ENCODE measurements around the gene B3GNT2. TPM values are rescaled to one million over a fixed set of nuclear protein-coding genes. Genes with fewer than 3 reads are reported as not detected.
A peak's percentile ranks its signal among the peaks of the same experiment; 100 is the strongest.

Gene B3GNT2
- total and polyA plus RNA-seq, 9 of the 15 experiments (the other 6 are each of a cell fraction or from before 2014, with no cell fraction given), result 6.0 to 38.9 (median 25.0) TPM

DNA sequence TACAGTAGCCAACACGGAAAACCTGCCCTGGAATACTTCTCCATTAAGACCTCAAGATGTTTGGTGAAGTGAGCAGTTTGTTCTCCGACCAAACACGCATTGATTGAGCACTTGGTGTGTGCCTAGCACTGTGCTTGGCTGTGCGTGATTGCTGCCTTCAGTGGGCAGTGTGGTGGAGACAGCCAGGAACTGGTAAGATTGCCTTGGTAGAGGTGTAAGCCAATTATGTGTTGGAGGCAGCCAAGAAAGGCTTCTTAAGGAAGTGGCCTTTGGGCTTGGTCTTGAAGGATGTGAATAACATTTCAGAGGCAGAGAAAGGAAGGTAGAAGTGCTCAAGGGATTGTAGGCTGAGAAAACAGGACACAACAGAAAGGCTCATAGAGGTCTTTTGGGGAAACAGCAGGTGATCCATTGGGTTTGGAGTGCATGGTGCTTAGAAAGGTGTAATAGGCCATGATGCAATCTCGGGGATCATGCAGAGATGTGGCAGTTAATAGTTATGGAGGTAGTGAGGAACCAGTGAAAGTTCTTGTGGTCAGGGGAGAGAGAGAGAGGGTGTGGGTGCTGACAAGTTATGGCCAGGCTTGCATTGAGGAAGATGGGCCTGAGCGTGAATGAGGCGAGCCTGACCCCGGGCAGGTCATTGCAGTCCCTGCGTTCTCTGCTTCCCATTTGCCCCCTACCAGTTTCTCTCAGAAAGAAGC, 6.3 kb downstream of the B3GNT2 start (continued):
- TF ChIP-seq CCNT2 (IDR thresholded peaks at IDR 0.05; ENCODE audit: borderline replicate concordance, extremely low read depth, insufficient read length, low read depth, low read length) (no peak), KDM4B (IDR thresholded peaks at IDR 0.05; ENCODE audit: borderline replicate concordance in 2 of 2, low read depth in 1 of 2) (no peak), KAT8 (IDR thresholded peaks at IDR 0.05; ENCODE audit: low read depth) (no peak), ZKSCAN3 (CRISPR knock-in tag; IDR thresholded peaks at IDR 0.05) (no peak), ZNF507 (tag; conservative IDR thresholded peaks at IDR 0.05) (no peak), POLR2A (conservative IDR thresholded peaks at IDR 0.05) (no peak), ZNF197 (CRISPR knock-in tag; IDR thresholded peaks at IDR 0.05; ENCODE audit: low read depth) (no peak), SMAD3 (CRISPR knock-in tag; conservative IDR thresholded peaks at IDR 0.05) (no peak), EZH2 (IDR thresholded peaks at IDR 0.05; ENCODE audit: borderline replicate concordance, low read depth, low read length) (no peak), ESRRA (IDR thresholded peaks at IDR 0.05; ENCODE audit: borderline replicate concordance, low read depth) (peak; percentile 74; the same call in 1 of the 2 replicates), KLF16 (IDR thresholded peaks at IDR 0.05) (no peak), LCOR (CRISPR knock-in tag; IDR thresholded peaks at IDR 0.05) (no peak), ZNF124 (CRISPR knock-in tag; IDR thresholded peaks at IDR 0.05) (no peak), CSDE1 (IDR thresholded peaks at IDR 0.05) (no peak), RBM14 (IDR thresholded peaks at IDR 0.05; ENCODE audit: borderline replicate concordance, insufficient read depth, low read depth, low read length) (no peak), RBFOX2 (IDR thresholded peaks at IDR 0.05; ENCODE audit: low read depth, low read length) (no peak), SP1 (CRISPR knock-in tag; IDR thresholded peaks at IDR 0.05) (no peak), POLR3G (IDR thresholded peaks at IDR 0.05; ENCODE audit: extremely low read depth, insufficient read length, insufficient replicate concordance) (no peak)
- TF ChIP-seq, protein P1, sequence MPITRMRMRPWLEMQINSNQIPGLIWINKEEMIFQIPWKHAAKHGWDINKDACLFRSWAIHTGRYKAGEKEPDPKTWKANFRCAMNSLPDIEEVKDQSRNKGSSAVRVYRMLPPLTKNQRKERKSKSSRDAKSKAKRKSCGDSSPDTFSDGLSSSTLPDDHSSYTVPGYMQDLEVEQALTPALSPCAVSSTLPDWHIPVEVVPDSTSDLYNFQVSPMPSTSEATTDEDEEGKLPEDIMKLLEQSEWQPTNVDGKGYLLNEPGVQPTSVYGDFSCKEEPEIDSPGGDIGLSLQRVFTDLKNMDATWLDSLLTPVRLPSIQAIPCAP (CRISPR knock-in tag; IDR thresholded peaks at IDR 0.05; ENCODE audit: borderline replicate concordance), result no peak
- TF ChIP-seq, protein P2, sequence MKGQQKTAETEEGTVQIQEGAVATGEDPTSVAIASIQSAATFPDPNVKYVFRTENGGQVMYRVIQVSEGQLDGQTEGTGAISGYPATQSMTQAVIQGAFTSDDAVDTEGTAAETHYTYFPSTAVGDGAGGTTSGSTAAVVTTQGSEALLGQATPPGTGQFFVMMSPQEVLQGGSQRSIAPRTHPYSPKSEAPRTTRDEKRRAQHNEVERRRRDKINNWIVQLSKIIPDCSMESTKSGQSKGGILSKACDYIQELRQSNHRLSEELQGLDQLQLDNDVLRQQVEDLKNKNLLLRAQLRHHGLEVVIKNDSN (CRISPR knock-in tag; IDR thresholded peaks at IDR 0.05), result no peak
- TF ChIP-seq, protein P3, sequence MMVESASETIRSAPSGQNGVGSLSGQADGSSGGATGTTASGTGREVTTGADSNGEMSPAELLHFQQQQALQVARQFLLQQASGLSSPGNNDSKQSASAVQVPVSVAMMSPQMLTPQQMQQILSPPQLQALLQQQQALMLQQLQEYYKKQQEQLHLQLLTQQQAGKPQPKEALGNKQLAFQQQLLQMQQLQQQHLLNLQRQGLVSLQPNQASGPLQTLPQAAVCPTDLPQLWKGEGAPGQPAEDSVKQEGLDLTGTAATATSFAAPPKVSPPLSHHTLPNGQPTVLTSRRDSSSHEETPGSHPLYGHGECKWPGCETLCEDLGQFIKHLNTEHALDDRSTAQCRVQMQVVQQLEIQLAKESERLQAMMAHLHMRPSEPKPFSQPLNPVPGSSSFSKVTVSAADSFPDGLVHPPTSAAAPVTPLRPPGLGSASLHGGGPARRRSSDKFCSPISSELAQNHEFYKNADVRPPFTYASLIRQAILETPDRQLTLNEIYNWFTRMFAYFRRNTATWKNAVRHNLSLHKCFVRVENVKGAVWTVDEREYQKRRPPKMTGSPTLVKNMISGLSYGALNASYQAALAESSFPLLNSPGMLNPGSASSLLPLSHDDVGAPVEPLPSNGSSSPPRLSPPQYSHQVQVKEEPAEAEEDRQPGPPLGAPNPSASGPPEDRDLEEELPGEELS (CRISPR knock-in tag; IDR thresholded peaks at IDR 0.05; ENCODE audit: borderline replicate concordance), result no peak
- TF ChIP-seq, protein P4, sequence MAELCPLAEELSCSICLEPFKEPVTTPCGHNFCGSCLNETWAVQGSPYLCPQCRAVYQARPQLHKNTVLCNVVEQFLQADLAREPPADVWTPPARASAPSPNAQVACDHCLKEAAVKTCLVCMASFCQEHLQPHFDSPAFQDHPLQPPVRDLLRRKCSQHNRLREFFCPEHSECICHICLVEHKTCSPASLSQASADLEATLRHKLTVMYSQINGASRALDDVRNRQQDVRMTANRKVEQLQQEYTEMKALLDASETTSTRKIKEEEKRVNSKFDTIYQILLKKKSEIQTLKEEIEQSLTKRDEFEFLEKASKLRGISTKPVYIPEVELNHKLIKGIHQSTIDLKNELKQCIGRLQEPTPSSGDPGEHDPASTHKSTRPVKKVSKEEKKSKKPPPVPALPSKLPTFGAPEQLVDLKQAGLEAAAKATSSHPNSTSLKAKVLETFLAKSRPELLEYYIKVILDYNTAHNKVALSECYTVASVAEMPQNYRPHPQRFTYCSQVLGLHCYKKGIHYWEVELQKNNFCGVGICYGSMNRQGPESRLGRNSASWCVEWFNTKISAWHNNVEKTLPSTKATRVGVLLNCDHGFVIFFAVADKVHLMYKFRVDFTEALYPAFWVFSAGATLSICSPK (IDR thresholded peaks at IDR 0.05; ENCODE audit: borderline replicate concordance), result no peak

Data from K562 (cell line).